ENCODE measurements around the gene TYRP1.

Gene TYRP1

GRCh38 chr9:12737871-12738270 lies 44.7 kb downstream of the TYRP1 start:
- no peak for DNase-seq

GRCh38 chr9:12739014-12739652 lies 45.9 kb downstream of the TYRP1 start:
- no peak for DNase-seq

- no peak for DNase-seq
These were observed 47.7 kb downstream of the TYRP1 start for GRCh38 chr9:12740845-12741244.

GRCh38 chr9:12748016-12748415 lies 54.8 kb downstream of the TYRP1 start:
- DNase-seq = no peak

GRCh38 chr9:12748954-12749353 lies 55.8 kb downstream of the TYRP1 start:
- no peak for DNase-seq

GRCh38 chr9:12753931-12754330 lies 60.7 kb downstream of the TYRP1 start:
- no peak for DNase-seq

GRCh38 chr9:12759761-12760160 lies 66.6 kb downstream of the TYRP1 start:
- no peak for DNase-seq

Data from CD4-positive, alpha-beta T cell treated with Interleukin-17A for 1 hour (primary cell).